Psoas muscle (tissue), 8 donors: ENCODE results near the gene BCL11A. TPM values are rescaled to one million over a fixed set of nuclear protein-coding genes. Genes with fewer than 3 reads are reported as not detected.

ENCODE experiments used
- ATAC-seq, 4 donors: fragments of 200-7000 bp; cut with Tn5 transposase; one replicate each; pipeline ENCODE4 v1.9.1; 2020; ENCODE audit warnings: moderate library complexity in 3 of 4, mild to moderate bottlenecking in 2 of 4
- DNase-seq, 2 donors: peaks; one replicate each; pipeline ENCODE4 v3.0.0-alpha.2; 2020
- H3K27ac ChIP-seq: fragments of 200-600 bp; one replicate; pipeline ENCODE4 v1.8.0; 2022
- H3K27me3 ChIP-seq, 3 donors: fragments of 200-600 bp in 1 of 3; one replicate each; pipeline versions ENCODE4 v1.6.1 to v1.8.0; 2013 to 2022; ENCODE audit warnings: low read length in 2 of 3, mild to moderate bottlenecking in 2 of 3, moderate library complexity in 1 of 3; ENCODE audit not compliant: insufficient read depth in 3 of 3
- H3K36me3 ChIP-seq, 2 donors: fragments of 200-600 bp in 1 of 2; one replicate each; pipeline versions ENCODE4 v1.6.1 to v1.8.0; 2013 to 2022; ENCODE audit warnings: low read depth in 1 of 2, mild to moderate bottlenecking in 1 of 2, moderate library complexity in 1 of 2; ENCODE audit not compliant: insufficient read depth in 1 of 2
- H3K4me1 ChIP-seq: fragments of 200-600 bp; one replicate; pipeline ENCODE4 v1.8.0; 2022
- H3K4me3 ChIP-seq: fragments of 200-600 bp; one replicate; pipeline ENCODE4 v1.8.0; 2022; ENCODE audit warnings: mild to moderate bottlenecking
- H3K9me3 ChIP-seq: fragments of 200-600 bp; one replicate; pipeline ENCODE4 v1.8.0; 2022
- CTCF ChIP-seq: fragments of 200-600 bp; IDR thresholded peaks from one replicate; pipeline ENCODE4 v1.8.0; 2022; ENCODE audit warnings: antibody characterized with exemption
- WGBS, 3 donors: extraction: QIAGEN DNeasy Blood & Tissue Kit; methylation state at CpG; one replicate each; pipeline versions ENCODE4 v1.1.6 to v1.1.7; 2013; 5-methylcytosine and 5-hydroxymethylcytosine counted together
- intact Hi-C, 2 donors: fragments of 100-400 bp; cut with DNase I; formaldehyde crosslinking; loops; one replicate each; pipeline versions ENCODE4 v1.11.0 to v1.14.2; 2022
- polyA plus RNA-seq, 3 donors: library from polyadenylated mRNA; stranded (reverse); fragments of 200-250 nt; gene quantifications; one replicate each; pipeline ENCODE4 v1.2.3, GENCODE V29; 2013
- total RNA-seq, 4 donors: library from RNA; stranded (reverse); fragmentation: NEBNext Ultra II Directional in 2 of 4; extraction: Animal tissue kit (Norgen Biotek cat#: 25700) in 2 of 4; gene quantifications; one replicate each; pipeline versions ENCODE4 v1.2.1 to v1.2.4, GENCODE V29; 2021 to 2023
- donor health status: healthy with polysubstance abuse.
- donor health status: DM: no; HTN: no; CAD: no; lungs with moderate emphysema.
- donor health status: Bipolar disorder and iron deficiency.
- donor health status: healthy.
- donor health status: DM: yes; HTN: yes; CAD: no.
- donor health status: DM: no; HTN: no; CAD: no.
- donor health status: DM: no; HTN: no; CAD: no.
- donor health status: DM: yes; HTN: yes; CAD: no.

BCL11A gene
- total and polyA plus RNA-seq, 7 donors = 0.01 to 0.66 (median 0.39) TPM; not detected in 1

GRCh38 chr2:60483401-60483800 is 70.1 kb downstream of the BCL11A start:
- no peaks in the 10 kb centered on the region for H3K4me1 ChIP-seq
- H3K4me3 ChIP-seq = no peak overlapping the region
- intact Hi-C loops = no loop called here
- no peak overlapping the region for H3K27ac ChIP-seq
- H3K36me3 ChIP-seq = no peaks in the 10 kb centered on the region
- H3K9me3 ChIP-seq = no peaks in the 10 kb centered on the region
- ATAC-seq (no peak), DNase-seq (no peak)
- TF ChIP-seq CTCF = no peak
- H3K27me3 ChIP-seq = no peaks in the 10 kb centered on the region
- 66 to 78% (median 71%) methylated on average over 3 of the region's 3 CpGs for WGBS, 3 donors

GRCh38 chr2:60482222-60482621 is 71.2 kb downstream of the BCL11A start:
- no peak for ATAC-seq
- Histone ChIP-seq H3K27me3 (no peaks in the 10 kb centered on the region), H3K9me3 (no peaks in the 10 kb centered on the region), H3K4me3 (no peak overlapping the region), H3K36me3 (no peaks in the 10 kb centered on the region), H3K27ac (no peak overlapping the region), H3K4me1 (no peaks in the 10 kb centered on the region)
- WGBS, 3 donors = 56 to 65% (median 62%) methylated on average over 6 of the region's 6 CpGs
- no peak for TF ChIP-seq CTCF
- no peak for DNase-seq
- intact Hi-C loops = no loop called here

- Histone ChIP-seq H3K4me3 (no peak overlapping the region), H3K4me1 (no peaks in the 10 kb centered on the region), H3K27me3 (no peaks in the 10 kb centered on the region), H3K9me3 (no peaks in the 10 kb centered on the region), H3K36me3 (no peaks in the 10 kb centered on the region), H3K27ac (no peak overlapping the region)
- TF ChIP-seq CTCF = no peak
- no peak for DNase-seq
- intact Hi-C loops = no loop called here
- 85 to 90% (median 88%) methylated on average over 6 of the region's 6 CpGs for WGBS, 3 donors
- ATAC-seq = no peak
These were observed 72.2 kb downstream of the BCL11A start for GRCh38 chr2:60481257-60481656.

GRCh38 chr2:60480089-60480773 is 73.2 kb downstream of the BCL11A start:
- 91 to 94% (median 92%) methylated on average over 4 of the region's 4 CpGs for WGBS, 3 donors
- intact Hi-C loops = no loop called here
- ATAC-seq = no peak

More at GRCh38 chr2:60480089-60480773, 73.2 kb downstream of the BCL11A start:
- Histone ChIP-seq H3K9me3 (no peaks in the 10 kb centered on the region), H3K36me3 (no peaks in the 10 kb centered on the region), H3K27ac (no peak overlapping the region), H3K4me1 (no peaks in the 10 kb centered on the region), H3K27me3 (no peaks in the 10 kb centered on the region), H3K4me3 (no peak overlapping the region)
- TF ChIP-seq CTCF = no peak
- DNase-seq = no peak
